GM21528 (cell line): ENCODE results near the gene SEC22C.

Experiments
- ATAC-seq: cut with Tn5 transposase; IDR thresholded peaks from one replicate; pipeline ENCODE4 v1.9.1; 2021; ENCODE audit warnings: mild to moderate bottlenecking, moderate library complexity; ENCODE audit not compliant: unreplicated experiment, low FRiP score

Gene SEC22C

GRCh38 chr3:42501321-42501680 is 80.5 kb downstream of the SEC22C start:
- ATAC-seq, result no peak

DNA sequence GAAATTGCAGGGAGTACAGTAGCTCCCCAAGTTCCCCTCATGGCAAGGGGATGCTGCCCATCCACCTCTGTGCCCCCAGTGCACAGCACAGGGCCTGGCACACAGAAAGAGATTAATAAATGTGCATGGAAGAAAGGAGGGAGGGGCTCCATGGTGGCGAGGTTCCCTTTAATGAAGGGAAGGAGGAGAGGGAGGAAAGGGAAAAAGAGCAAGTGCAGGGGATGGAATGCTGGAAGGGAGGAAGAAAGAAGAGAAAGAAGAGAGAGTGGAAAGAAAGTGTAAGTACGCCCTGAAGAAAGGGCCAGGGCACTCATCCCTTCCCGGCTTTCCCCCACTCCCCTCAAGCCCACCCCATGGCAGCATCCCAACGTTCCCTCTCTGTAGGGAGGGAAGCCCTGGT is 80.9 kb downstream of the SEC22C start:
- no peak for ATAC-seq

- no peak for ATAC-seq
These were observed 81.7 kb downstream of the SEC22C start for GRCh38 chr3:42500091-42500490.

DNA sequence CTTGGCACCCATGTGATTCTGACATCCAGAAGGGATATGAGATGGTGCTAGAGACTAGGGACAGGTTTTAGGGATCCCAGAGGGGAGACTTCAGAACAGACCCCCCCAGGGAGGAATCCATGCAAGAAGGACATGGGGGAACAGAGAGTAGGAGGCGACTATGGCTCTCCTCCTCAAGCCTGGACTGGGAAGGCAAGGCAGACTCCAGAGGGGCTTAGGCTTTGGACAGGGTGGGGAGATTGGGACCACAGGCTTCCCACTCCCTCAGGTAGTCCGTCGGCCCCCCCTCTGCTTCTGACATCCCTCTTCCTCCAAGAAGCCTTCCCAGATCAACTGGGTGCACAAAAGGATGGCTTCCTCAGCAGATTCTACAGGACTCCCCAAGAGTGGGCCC is 82.3 kb downstream of the SEC22C start:
- no peak for ATAC-seq

- no peak for ATAC-seq
These were observed 82.8 kb downstream of the SEC22C start for GRCh38 chr3:42498791-42499477.

- no peak for ATAC-seq
These were observed 83.7 kb downstream of the SEC22C start for GRCh38 chr3:42498034-42498433.
